GM10847 (cell line): ENCODE data around the gene PABPN1.

Source experiments
- POLR2A ChIP-seq: IDR thresholded peaks from 2 replicates; pipeline ENCODE4 v1.6.1; 2011; ENCODE audit not compliant: insufficient read length; ENCODE audit errors: extremely low read depth

The PABPN1 gene

GRCh38 chr14:23299211-23299957 lies 21.9 kb upstream of the PABPN1 start:
- no peak for TF ChIP-seq POLR2A

- TF ChIP-seq POLR2A, result no peak
Observed at GRCh38 chr14:23299986-23300686, 21.1 kb upstream of the PABPN1 start.

DNA sequence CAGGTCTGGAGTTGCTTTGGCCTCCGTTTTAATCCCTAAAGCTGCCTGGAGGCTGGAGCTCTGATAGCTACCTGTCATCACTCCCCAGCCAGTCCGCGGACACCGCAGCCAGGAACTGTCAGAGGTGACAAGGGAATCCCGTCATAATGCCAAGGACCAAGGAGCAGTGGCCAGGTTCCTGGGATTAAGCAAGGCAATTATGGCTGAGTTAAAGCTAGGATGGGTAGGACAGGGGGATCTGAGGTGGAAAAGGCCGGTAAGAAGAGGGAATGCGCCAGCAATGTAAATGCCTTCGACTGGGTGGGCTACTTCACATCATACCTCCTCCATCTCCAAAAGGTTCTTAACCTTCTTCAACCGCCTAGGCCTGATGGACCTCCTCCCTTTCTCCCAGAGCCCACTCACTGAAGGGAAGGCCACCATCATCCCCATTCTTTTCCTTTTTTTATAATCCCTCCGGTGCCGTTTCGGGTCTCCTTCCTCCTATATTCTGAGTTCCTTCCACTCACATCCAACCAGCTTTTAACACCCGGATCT lies 20.5 kb upstream of the PABPN1 start:
- no peak for TF ChIP-seq POLR2A

DNA sequence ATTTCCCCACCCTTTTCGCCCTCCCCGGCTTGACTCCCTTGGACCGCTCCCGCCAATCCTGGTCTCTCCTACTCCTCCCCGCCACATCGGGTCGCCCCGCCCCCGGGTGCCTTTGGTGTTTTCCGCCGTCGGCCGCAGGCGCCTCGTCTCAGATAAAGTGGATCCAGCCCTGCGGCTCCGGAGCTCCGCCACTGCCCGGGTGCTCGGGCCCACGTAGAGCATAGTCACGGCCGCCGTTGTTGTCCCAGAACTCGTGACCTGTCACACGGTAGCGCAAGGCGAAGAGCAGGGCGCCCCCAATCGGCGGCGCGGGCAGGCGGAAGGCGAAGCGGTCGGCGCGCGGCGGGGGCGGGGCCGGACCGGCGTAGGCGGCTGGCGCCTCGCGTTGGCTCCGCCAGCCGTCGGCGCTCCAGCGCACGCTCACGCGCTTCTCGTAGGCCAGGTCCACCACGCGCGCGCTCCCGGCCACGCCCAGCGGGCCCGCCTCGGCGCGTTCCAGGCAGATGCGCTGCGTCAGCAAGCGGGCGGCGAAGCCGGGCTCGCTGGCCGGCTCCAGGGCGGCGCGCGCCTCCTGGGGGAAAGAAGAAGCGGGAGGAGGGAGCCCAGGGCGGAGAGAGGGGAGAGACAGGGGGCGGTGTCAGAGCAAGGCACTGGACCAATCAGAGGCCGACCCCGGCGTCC lies 19.8 kb upstream of the PABPN1 start:
- TF ChIP-seq POLR2A, result peak; percentile 55

DNA sequence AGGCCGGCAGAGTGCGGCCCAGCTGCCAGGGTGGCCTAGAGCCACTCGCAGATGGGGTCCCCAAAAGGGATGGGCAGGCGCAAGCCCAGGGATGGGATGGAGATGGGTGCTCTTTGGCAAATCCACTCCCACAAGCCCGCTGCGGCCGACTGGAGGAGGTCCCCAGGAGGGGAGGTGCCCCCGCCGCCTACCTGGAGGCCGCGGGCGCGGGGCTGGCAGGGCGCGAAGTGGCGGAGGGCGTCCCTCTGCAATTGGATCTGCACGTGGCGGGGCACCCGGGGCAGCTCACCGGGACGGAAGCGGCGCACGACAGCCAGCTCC lies 19.3 kb upstream of the PABPN1 start:
- peak; percentile 64 for TF ChIP-seq POLR2A

- TF ChIP-seq POLR2A, result peak; percentile 52
Observed at GRCh38 chr14:23302290-23303225, 18.7 kb upstream of the PABPN1 start, which contains the start of gene PPP1R3E. TSS of gene PPP1R3E (minus strand) at chr14:23302859. CDS start at chr14:23302576, 283 bp downstream.

- TF ChIP-seq POLR2A, result peak; percentile 80
Observed at GRCh38 chr14:23306412-23307145, 14.7 kb upstream of the PABPN1 start, which contains the start of gene BCL2L2. TSS of gene BCL2L2 (plus strand) at chr14:23306833. CDS start at chr14:23307768, 935 bp downstream.

DNA sequence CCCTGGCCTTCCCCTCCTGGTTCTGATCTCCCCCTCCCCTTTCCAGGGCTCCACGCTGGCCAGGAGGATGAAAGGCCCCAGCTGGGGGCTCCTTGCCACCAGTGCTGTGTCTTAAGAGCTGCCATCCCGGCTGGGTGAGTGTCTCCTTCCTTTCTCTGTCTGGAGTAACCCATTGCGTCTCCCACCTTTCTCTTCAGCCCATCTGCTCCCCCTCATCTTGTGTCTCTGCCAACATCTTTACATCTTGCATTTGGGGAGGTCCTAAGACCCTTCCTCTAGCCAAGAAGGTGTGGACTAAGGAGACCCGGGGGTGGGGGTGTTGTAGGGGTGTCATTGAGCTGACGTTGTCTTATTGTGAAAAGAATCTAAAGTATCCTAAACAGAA lies 14.1 kb upstream of the PABPN1 start:
- TF ChIP-seq POLR2A, result no peak

- TF ChIP-seq POLR2A, result no peak
Observed at GRCh38 chr14:23307687-23308644, 13.3 kb upstream of the PABPN1 start.

GRCh38 chr14:23308721-23309445 lies 12.4 kb upstream of the PABPN1 start:
- TF ChIP-seq POLR2A, result no peak

DNA sequence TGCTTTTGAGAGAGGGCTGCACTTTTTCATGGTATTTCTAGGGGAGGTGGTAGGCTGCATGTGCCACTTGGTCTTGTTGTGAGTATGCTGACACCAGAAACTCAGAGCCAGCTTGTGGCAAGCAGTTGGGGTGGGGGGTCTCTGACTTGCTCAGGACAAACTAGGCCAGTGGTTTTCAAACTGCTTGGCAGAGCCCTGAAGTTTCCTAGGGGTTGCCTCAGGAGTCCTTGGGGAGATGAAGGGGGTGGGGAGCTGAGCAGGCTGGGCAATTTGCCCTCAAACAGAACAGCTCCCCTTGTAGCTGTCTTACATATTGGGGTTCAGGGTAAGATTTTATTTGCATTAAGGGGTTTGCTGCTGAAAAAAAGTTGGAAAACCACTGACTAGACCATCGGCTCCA lies 10.7 kb upstream of the PABPN1 start:
- TF ChIP-seq POLR2A, result no peak

GRCh38 chr14:23316300-23316699 lies 5.0 kb upstream of the PABPN1 start:
- no peak for TF ChIP-seq POLR2A
